Activated T-helper 1 cell treated with anti-CD3 and anti-CD28 coated beads, Interleukin-12 subunit alpha, Interleukin-12 subunit beta, Interleukin-2, Interleukin-4 antibody, amounts not matched to agents 30 ng/mL and 10 ng/mL and 1 ng/mL, durations not matched to agents 14 hours and 24 hours and 36 hours (primary cell): Measurements from ENCODE around the gene ZNF10. TPM values are rescaled to one million over a fixed set of nuclear protein-coding genes. Genes with fewer than 3 reads are reported as not detected.

Experiments used
- DNase-seq: peaks from one replicate; pipeline ENCODE4 v3.0.0; 2021; ENCODE audit warnings: low spot score
- H3K27ac Mint-ChIP-seq: one replicate; pipeline ENCODE4 v1.8.0; 2021; ENCODE audit warnings: mild to moderate bottlenecking, mixed read lengths
- H3K27me3 Mint-ChIP-seq: one replicate; pipeline ENCODE4 v1.8.0; 2022; ENCODE audit warnings: mild to moderate bottlenecking, moderate library complexity, mixed read lengths; ENCODE audit not compliant: insufficient read depth
- H3K36me3 Mint-ChIP-seq: one replicate; pipeline ENCODE4 v1.8.0; 2021; ENCODE audit warnings: low read depth, mixed read lengths
- H3K4me1 Mint-ChIP-seq: one replicate; pipeline ENCODE4 v1.8.0; 2021; ENCODE audit warnings: low read depth, mixed read lengths
- H3K4me3 Mint-ChIP-seq: one replicate; pipeline ENCODE4 v1.8.0; 2021; ENCODE audit warnings: mild to moderate bottlenecking, moderate library complexity, mixed read lengths
- H3K9me3 Mint-ChIP-seq: one replicate; pipeline ENCODE4 v1.8.0; 2021; ENCODE audit warnings: mixed read lengths
- intact Hi-C: fragments of 100-400 bp; cut with micrococcal nuclease; formaldehyde crosslinking; loops from one replicate; pipeline ENCODE4 v1.15.1; 2024
- total RNA-seq: library from RNA; stranded (reverse); gene quantifications from 2 replicates; pipeline ENCODE4 v1.2.3, GENCODE V29; 2022

Gene ZNF10
- total RNA-seq, 1 donor from 2014 or later: 6.4 TPM

DNA sequence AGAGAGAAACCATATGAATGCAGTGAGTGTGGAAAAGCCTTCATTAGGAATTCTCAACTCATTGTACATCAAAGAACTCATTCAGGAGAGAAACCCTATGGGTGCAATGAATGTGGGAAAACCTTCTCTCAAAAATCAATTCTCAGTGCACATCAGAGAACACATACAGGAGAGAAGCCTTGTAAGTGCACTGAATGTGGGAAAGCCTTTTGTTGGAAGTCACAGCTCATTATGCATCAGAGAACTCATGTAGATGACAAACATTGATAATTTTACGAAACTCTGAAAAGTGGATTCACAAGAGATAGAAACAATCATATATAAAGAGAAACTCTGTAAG lies 73.8 kb downstream of the ZNF10 start:
- DNase-seq: no peak
- Mint-ChIP-seq H3K4me3 (no peak overlapping the region), H3K36me3 (peaks cover 49% of the 10 kb centered on the region), H3K27me3 (no peaks in the 10 kb centered on the region), H3K9me3 (peaks cover 77% of the 10 kb centered on the region), H3K27ac (no peak overlapping the region), H3K4me1 (no peaks in the 10 kb centered on the region)
- intact Hi-C loops: no loop called here

DNA sequence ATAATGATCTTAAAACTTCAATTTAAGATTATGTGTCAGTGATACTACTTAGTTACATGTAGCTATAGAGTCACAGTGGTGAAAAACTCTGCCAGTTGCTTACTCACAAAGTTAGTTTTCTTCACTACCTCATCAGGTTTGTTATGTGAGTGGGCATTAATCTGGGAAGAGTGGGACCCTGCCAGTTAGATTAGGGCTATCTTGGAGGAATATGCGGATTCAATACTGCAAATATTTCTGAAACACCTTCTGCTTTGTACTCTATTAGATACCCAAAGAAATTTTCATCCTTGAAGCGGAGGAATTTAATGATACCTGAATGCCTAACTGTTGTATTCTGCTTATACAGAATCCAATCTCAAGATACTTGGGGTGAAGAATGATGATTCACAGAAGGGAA lies 76.0 kb downstream of the ZNF10 start:
- Mint-ChIP-seq H3K27me3 (no peaks in the 10 kb centered on the region), H3K4me3 (no peak overlapping the region), H3K27ac (no peak overlapping the region), H3K36me3 (peaks cover 31% of the 10 kb centered on the region), H3K4me1 (no peaks in the 10 kb centered on the region), H3K9me3 (peaks cover 64% of the 10 kb centered on the region)
- no peak for DNase-seq
- intact Hi-C loops: no loop called here

Other genes starting within 250 kb of the ZNF10 start
- gene CHFR, start 243.0 kb upstream of the ZNF10 start, total RNA-seq: 63.7 and 65.6 TPM in 2 replicates
- gene ZNF605, start 174.3 kb upstream of the ZNF10 start, total RNA-seq: 6.3 and 7.5 TPM in 2 replicates
- 18.2 and 22.1 TPM in 2 replicates for gene ZNF26, start 144.3 kb upstream of the ZNF10 start, total RNA-seq
- gene ZNF84, start 93.1 kb upstream of the ZNF10 start, total RNA-seq: 18.3 and 21.2 TPM in 2 replicates
- 15.0 and 15.1 TPM in 2 replicates for gene ZNF140, start 49.7 kb upstream of the ZNF10 start, total RNA-seq
- gene ZNF891, start 353 bp upstream of the ZNF10 start, total RNA-seq: 2.3 and 2.4 TPM in 2 replicates
- gene ZNF268, start 50.9 kb downstream of the ZNF10 start, total RNA-seq: 16.7 and 21.5 TPM in 2 replicates
- gene ANHX, start 105.2 kb downstream of the ZNF10 start, total RNA-seq: not detected in 2 replicates